ENCODE results near the gene CCDC50.

Gene CCDC50

DNA sequence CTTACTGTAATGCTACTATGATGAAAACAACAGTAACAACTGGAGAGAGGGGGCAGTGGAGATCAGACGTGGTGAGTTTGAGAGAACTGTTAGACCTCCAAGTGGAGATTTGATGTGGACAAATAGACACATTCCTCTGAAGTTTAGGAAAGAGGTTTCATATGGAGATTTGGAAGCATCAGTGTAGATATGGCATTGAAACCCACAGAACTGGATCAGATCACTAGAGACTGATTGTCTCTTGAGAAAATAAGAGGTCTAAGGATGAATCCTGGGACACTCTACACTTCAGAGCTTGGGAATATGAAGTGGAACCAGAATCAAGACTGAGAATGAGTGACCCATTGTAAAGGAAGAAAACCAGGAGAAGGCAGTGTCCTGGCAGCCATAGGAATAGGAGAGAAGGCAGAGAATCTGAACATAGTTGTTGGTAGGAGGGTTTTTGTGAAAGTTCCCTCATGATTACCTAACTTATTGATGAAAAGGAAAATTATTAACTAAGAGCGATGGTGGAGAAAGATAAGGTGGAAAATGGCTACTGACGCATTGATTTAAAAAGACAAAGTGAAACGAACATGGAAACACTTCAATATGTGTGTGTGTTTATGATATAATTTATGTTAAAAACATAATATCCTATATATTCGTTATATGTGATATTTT, 102.1 kb downstream of the CCDC50 start:
- DNase-seq, result no peak

DNA sequence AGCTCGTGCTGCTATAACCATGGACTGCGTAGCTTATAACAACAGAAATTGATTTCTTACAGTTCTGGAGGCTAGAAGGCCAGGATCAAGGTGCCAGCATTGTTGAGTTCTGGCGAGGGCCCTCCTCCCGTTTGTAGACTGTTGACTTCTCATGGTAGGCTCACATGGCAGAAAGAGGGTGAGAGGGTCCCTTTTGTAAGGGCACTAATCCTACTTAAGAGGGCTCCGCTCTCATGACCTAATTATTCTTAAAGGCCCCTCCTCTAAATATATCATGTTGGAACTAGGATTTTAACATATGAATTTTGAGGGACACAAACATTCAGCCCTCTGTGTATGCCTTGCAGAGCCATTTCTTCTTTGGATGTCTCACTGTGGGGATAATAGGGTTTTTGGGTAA, 103.0 kb downstream of the CCDC50 start:
- DNase-seq, result no peak

DNA sequence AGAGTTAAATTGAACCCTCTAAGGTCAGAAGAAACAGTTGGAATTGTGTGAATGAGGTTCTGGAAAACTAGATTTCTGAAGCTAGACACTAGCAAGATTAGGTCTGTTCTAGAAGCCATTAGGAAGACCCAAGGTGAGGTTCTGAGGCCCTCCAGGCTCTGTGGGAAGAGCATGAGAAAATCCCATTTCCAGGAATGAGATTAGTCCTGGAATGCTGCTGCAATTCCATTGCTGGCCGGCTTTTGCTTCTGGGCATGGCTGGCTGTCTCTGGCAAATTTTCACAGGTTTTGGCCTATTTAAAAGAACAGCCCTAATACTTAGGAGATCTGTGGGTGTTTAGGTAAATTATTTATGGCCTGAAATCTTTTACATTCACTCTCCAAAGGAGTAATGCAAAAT, 104.8 kb downstream of the CCDC50 start:
- DNase-seq, result no peak

DNA sequence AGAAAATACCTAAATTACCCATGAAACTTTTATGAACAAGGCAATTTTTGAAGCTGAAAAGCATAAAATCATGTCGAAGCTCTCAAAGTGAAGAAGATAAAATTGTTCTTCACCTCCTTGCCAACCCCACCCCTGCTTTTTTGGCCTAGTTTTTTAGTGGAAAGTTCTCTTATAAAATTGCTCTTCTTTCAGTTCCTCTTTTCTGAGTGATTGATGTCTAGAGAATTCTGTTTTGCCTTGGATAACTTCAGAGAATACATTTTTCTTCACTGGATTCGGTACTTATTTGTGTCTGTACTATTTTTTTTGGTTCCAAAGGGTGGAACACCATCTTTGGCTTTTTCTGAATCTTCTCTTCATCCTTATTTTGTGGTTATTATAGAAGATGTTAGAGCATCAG, 106.8 kb downstream of the CCDC50 start:
- DNase-seq, result no peak

DNA sequence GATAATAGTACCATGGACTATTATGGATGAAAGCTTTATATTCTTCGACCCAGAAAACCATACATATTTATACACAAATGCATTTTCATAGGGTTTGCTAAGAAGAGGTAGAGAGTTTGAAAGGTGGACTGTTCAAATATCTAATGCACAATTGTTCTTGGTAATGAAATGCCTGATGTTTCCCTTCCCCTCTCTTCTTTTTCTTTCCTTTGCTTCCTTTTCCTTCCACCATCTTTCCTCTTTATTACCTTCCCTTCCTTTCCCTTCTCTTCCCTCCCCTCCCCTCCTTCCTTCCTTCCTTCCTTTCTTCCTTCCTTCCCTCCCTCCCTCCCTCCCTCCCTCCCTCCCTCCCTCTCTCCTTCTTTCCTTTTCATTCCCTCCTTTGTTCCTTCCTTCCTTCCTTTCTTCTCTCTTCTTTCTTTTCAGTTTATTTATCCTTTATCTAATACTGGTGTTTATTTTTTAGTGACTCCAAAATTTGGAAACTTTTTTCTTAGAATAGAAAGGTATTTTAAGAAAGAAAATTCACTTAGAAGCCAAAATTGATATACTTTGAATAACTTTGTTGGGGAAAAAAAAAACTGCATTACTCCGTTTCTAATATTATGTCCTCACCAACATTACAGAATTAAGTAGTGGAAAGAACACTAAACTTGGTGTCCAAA, 109.1 kb downstream of the CCDC50 start:
- DNase-seq, result no peak

DNA sequence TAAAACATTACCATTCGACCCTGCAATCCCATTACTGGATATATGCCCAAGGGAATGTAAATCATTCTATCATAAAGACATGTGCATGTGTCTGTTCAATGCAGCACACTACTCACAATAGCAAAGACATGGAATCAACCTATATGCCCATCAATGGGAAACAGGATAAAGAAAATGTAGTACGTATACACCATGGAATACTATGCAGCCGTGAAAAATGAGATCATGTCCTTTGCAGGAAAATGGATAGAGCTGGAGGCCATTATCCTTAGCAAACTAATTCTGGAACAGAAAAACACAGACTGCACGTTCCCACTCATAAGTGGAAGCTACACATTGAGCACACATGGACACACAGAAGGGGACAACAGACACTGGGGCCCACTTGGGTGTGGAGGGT, 111.3 kb downstream of the CCDC50 start:
- DNase-seq, result no peak

DNA sequence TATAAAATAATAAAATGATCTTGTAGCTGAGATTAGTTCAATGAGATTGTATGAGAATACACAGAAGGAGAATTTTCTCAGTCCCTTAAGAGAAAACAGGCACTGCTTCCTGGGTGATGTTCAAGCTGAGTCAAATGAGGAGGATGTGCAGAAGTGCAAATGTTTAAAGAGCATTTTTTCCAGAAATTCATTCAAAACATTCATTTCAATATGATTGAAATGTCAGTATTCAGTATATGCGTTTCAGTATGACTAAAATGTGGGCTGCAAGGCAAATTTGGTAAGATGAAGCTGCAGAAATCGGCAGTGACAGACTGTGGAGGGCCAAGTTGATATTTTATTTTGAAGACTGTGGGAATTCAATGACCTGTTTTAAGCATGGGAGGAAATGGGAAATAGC, 112.5 kb downstream of the CCDC50 start:
- no peak for DNase-seq

DNA sequence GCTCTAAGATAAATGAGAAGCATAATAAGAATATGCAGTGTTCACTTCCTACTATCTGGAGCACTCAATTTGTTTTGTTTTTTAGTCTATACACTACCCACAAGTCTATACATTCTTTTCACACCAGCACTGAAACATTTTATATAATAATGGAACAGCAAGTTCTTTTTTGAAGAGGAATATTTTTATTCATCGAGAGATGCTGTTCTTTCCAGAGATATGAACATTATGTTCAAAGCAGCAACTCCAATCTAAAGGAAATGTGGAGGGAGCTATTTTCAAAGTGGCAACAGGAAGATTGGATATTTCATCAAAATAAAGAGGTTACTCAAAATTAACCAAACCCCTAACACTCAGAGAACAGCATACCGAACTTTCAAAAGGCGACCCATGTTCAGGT, 115.4 kb downstream of the CCDC50 start:
- no peak for DNase-seq

All from NCI-H526 treated with DMSO at 0.1 percent for 48 hours (cell line).